ENCODE data around the gene RPL32.

Gene RPL32

GRCh38 chr3:12833222-12834161 lies 7.9 kb downstream of the RPL32 start:
- DNase-seq (ENCODE audit: low read depth in 2 of 2): no peak

GRCh38 chr3:12832350-12833221 lies 8.8 kb downstream of the RPL32 start:
- no peak for DNase-seq (ENCODE audit: low read depth in 2 of 2)

GRCh38 chr3:12831301-12831866 lies 10.0 kb downstream of the RPL32 start:
- DNase-seq (ENCODE audit: low read depth in 2 of 2): no peak

DNA sequence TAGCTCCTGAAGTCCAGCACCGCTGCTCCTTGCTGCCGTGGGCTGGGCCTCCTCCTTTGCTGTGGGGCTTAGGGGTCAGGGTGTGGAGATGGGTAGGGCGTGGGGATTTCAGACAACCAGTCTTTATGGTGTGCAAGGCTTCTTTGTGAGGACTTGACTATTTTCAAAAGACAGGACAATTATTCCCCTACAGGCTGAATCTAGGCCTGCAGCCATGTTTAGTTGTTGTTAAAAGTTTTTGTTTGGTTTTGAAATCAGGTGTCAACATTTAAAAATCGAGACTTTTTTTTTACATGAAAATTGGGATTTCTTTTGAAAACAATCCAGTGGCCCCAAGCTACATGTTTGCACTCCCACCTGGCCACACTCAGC lies 10.6 kb downstream of the RPL32 start:
- no peak for DNase-seq (ENCODE audit: low read depth in 2 of 2)

DNA sequence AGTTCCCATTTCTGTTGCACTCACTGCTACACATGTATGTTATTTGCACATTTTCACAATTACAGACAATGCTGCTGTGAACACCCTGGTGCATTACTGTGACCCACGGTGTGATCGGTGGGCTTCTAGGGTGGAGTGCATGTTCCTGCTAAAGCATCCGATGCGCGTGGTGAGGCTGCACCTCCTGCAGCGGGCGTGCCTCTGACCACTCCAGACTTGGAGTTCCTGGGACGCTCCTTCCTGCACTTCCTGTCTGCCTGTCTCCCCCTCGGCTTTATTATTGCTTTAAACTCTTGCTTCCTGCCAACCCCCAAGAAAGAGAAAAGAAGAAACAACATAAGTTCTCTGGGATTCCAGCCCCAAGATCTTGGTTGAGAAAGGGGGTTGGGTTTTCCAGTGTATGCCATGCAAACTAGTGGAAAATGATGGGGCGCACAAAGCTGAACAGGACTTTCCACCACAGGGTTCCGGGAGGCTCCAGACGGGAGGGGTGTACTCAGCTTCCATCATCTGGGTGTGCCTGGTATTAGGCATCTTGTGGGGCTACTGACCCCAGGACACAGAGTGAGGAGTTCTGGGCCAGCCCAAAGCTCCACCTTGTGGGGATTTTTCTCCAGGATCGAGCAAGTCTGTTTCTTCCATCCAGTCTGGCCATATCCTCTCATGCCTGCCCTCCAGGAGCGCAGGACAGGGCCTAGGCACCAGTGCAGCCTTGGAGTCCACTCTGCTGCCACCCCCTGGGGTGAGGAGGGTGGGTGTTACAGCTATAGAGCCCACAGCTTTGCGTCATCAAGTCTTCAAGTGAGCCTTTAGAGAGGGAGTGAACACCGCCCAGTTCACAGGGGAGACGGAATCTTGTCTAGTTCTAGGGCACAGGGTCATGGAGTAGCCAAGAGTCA lies 11.2 kb downstream of the RPL32 start:
- DNase-seq (ENCODE audit: low read depth in 2 of 2): no peak

GRCh38 chr3:12829404-12829803 lies 12.0 kb downstream of the RPL32 start:
- DNase-seq (ENCODE audit: low read depth in 2 of 2): no peak

DNA sequence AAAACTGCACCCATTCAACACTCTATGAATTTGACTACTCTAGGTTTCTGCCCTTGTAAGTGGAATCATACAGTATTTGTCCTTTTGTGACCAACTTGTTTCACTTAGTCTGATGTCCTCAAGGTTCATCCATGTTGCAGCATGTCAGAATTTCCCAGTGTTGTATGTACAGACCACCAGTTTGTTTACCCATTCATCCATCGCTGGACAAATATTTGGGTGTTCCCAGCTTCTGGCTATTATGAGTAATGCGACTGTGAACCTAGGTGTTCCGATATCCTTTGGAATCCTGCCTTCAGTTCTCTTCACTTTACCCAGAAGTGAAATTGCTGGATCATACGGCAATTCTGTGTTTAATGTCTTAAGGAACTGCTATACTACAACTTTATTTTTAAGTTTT lies 12.6 kb downstream of the RPL32 start:
- DNase-seq (ENCODE audit: low read depth in 2 of 2): no peak

GRCh38 chr3:12825156-12825555 lies 16.2 kb downstream of the RPL32 start:
- no peak for DNase-seq (ENCODE audit: low read depth in 2 of 2)

DNA sequence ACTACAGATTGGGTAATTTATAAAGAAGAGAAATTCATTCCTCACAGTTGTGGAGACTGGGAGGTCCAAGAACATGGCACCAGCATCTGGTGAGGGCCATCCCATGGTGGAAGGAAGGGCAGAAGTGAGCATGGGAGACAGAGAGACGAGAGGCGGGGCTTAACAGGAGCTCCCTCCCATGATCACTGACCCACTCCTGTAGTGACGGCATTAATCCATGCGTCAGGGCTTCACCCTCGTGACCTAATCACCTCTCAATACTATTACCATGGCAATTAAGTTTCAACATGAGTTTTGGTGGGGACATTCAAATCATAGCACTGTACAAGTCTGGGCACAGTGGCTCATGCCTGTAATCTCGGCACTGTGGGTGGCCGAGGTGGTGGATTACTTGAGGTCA lies 17.1 kb downstream of the RPL32 start:
- no peak for DNase-seq (ENCODE audit: low read depth in 2 of 2)

DNA sequence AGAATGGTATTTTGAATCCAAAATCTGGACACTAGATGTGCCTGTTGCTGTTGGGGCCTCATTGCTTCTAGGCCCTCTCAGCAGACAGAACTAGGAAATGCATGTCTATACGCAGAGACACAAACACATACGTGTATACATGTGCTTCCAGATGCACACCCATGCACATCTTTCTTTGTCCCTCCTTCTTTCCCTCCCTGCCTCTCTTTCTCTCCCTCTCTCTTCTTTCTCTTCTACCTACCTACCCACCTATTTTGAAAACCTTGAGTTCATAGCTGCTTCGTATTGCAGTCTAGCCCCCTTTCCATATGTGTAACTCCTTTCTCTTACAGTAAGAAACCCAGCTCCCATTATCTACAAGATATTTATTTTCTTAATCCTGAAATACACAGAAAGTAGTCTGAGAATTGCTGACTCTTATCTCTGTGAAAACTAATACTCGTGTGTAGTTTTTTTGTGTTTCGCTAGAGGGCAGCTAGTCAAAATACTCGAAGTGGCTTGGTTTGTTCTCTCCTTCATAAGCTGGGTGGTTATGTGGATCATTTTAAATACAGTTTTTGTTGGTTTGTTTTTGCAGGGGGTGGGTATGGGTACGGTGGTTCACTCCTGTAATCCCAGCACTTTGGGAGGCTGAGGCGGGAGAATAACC lies 18.5 kb downstream of the RPL32 start:
- no peak for DNase-seq (ENCODE audit: low read depth in 2 of 2)

DNA sequence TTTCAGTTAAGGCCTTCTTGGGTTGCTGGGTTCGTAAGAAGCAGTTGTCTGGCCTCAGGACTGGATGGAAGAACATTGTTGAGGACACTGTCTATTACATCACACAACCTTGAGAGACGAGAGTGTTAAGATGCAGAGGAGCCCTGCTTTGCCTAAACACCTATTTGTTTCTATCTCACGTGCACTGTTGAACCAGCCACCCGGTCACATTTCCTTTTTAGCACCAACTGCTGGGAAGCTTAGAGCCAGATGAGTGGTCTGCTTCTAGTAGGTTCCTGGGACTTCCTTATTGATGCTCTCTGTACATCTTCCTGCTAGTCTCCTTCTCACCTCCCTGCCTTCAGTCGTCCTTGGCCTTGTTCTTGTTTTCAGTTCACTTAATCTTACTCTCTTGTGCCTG lies 22.6 kb downstream of the RPL32 start:
- no peak for DNase-seq (ENCODE audit: low read depth in 2 of 2)

GRCh38 chr3:12818273-12818672 lies 23.1 kb downstream of the RPL32 start:
- DNase-seq (ENCODE audit: low read depth in 2 of 2): no peak

GRCh38 chr3:12817343-12817710 lies 24.0 kb downstream of the RPL32 start:
- no peak for DNase-seq (ENCODE audit: low read depth in 2 of 2)

DNA sequence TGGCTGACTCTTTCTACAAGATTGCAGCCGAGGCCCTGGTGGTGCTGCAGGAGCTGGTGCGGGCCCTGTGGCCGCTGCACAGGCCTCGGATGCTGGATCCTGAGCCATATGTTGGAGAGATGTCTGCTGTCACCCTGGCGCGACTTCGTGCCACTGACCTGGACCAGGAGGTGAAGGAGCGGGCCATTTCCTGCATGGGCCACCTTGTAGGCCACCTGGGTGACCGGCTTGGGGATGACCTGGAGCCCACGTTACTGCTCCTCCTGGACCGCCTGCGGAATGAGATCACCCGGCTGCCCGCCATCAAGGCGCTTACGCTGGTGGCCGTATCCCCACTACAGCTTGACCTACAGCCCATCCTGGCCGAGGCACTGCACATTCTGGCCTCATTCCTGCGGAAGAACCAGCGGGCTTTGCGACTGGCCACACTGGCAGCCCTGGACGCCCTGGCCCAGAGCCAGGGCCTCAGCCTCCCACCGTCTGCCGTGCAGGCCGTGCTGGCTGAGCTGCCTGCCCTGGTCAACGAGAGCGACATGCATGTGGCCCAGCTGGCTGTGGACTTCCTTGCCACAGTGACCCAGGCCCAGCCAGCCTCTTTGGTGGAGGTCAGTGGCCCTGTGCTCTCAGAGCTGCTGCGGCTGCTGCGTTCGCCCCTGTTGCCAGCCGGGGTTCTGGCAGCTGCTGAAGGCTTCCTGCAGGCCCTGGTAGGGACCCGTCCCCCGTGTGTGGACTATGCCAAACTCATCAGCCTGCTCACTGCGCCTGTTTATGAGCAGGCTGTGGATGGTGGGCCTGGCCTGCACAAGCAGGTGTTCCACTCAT lies 24.6 kb downstream of the RPL32 start:
- DNase-seq (ENCODE audit: low read depth in 2 of 2): no peak

- no peak for DNase-seq (ENCODE audit: low read depth in 2 of 2)
These were observed 25.6 kb downstream of the RPL32 start for GRCh38 chr3:12815719-12816118.

DNA sequence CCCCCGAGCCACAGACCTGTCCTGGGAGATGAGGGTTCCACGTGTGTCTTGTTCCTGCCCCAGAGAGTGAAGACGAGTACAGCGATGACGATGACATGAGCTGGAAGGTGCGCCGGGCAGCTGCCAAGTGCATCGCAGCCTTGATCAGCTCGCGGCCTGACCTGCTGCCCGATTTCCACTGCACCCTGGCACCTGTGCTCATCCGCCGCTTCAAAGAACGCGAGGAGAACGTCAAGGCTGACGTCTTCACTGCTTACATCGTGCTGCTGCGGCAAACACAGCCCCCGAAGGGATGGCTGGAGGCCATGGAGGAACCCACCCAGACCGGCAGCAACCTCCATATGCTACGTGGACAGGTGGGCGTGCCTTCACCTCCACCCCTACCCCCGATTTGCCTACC lies 26.3 kb downstream of the RPL32 start:
- DNase-seq (ENCODE audit: low read depth in 2 of 2): no peak

- DNase-seq (ENCODE audit: low read depth in 2 of 2): no peak
These were observed 27.4 kb downstream of the RPL32 start for GRCh38 chr3:12813967-12814366.

DNA sequence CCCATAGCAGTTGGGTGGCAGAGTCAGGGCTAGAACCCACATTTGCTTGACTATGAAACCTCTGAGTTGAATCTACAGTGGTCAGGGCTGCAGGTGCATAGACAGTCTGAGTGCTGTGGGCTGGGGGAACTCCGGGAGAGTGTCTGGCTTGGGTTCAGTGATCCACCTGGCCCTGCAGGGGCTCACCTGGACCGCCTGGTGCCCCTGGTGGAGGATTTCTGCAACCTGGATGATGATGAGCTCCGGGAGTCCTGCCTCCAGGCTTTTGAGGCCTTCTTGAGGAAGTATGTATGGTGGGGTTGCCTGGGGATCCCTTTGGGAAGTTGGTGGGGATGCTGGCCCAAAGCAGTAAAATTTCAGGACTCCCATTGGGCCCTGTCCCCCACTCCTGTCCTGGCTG lies 28.6 kb downstream of the RPL32 start:
- no peak for DNase-seq (ENCODE audit: low read depth in 2 of 2)

- DNase-seq (ENCODE audit: low read depth in 2 of 2): no peak
These were observed 30.4 kb downstream of the RPL32 start for GRCh38 chr3:12810961-12811360.

Measured in stimulated activated CD8-positive, alpha-beta memory T cell treated with anti-CD3 and anti-CD28 coated beads, Interleukin-2, amount 100 ng/mL, for 1 hour (primary cell).